ENCODE results near the gene SRPK2.

DNA sequence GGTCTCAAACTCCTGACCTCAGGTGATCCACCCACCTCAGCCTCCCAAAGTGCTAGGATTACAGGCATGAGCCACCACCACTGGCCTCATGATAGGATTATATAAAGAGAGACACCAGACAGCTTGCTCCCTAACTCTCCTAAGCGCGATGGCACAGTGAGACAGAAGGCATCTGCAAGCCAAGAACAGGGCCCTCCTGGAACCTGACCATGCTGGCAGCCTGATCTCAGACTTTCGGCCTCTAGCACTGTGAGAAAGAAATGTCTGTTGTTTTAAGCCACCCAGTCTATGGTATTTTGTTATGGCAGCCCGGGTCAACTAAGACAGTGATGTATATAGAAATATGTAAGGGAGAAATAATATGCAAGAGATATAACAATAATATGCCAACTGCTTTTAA lies 51.2 kb downstream of the SRPK2 start:
- TF ChIP-seq JUND (IDR thresholded peaks at IDR 0.05) (no peak), SP1 (IDR thresholded peaks at IDR 0.05) (no peak), RAD21 (IDR thresholded peaks at IDR 0.05) (no peak), YY1 (IDR thresholded peaks at IDR 0.05) (no peak)
- TF ChIP-seq, protein P1, sequence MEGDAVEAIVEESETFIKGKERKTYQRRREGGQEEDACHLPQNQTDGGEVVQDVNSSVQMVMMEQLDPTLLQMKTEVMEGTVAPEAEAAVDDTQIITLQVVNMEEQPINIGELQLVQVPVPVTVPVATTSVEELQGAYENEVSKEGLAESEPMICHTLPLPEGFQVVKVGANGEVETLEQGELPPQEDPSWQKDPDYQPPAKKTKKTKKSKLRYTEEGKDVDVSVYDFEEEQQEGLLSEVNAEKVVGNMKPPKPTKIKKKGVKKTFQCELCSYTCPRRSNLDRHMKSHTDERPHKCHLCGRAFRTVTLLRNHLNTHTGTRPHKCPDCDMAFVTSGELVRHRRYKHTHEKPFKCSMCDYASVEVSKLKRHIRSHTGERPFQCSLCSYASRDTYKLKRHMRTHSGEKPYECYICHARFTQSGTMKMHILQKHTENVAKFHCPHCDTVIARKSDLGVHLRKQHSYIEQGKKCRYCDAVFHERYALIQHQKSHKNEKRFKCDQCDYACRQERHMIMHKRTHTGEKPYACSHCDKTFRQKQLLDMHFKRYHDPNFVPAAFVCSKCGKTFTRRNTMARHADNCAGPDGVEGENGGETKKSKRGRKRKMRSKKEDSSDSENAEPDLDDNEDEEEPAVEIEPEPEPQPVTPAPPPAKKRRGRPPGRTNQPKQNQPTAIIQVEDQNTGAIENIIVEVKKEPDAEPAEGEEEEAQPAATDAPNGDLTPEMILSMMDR (IDR thresholded peaks at IDR 0.05; ENCODE audit: low read depth, low read length, missing input control) = no peak
- TF ChIP-seq, protein P2, sequence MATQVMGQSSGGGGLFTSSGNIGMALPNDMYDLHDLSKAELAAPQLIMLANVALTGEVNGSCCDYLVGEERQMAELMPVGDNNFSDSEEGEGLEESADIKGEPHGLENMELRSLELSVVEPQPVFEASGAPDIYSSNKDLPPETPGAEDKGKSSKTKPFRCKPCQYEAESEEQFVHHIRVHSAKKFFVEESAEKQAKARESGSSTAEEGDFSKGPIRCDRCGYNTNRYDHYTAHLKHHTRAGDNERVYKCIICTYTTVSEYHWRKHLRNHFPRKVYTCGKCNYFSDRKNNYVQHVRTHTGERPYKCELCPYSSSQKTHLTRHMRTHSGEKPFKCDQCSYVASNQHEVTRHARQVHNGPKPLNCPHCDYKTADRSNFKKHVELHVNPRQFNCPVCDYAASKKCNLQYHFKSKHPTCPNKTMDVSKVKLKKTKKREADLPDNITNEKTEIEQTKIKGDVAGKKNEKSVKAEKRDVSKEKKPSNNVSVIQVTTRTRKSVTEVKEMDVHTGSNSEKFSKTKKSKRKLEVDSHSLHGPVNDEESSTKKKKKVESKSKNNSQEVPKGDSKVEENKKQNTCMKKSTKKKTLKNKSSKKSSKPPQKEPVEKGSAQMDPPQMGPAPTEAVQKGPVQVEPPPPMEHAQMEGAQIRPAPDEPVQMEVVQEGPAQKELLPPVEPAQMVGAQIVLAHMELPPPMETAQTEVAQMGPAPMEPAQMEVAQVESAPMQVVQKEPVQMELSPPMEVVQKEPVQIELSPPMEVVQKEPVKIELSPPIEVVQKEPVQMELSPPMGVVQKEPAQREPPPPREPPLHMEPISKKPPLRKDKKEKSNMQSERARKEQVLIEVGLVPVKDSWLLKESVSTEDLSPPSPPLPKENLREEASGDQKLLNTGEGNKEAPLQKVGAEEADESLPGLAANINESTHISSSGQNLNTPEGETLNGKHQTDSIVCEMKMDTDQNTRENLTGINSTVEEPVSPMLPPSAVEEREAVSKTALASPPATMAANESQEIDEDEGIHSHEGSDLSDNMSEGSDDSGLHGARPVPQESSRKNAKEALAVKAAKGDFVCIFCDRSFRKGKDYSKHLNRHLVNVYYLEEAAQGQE (IDR thresholded peaks at IDR 0.05) = no peak
- TF ChIP-seq, protein P3, sequence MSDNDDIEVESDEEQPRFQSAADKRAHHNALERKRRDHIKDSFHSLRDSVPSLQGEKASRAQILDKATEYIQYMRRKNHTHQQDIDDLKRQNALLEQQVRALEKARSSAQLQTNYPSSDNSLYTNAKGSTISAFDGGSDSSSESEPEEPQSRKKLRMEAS (IDR thresholded peaks at IDR 0.05) = no peak
- TF ChIP-seq, protein P4, sequence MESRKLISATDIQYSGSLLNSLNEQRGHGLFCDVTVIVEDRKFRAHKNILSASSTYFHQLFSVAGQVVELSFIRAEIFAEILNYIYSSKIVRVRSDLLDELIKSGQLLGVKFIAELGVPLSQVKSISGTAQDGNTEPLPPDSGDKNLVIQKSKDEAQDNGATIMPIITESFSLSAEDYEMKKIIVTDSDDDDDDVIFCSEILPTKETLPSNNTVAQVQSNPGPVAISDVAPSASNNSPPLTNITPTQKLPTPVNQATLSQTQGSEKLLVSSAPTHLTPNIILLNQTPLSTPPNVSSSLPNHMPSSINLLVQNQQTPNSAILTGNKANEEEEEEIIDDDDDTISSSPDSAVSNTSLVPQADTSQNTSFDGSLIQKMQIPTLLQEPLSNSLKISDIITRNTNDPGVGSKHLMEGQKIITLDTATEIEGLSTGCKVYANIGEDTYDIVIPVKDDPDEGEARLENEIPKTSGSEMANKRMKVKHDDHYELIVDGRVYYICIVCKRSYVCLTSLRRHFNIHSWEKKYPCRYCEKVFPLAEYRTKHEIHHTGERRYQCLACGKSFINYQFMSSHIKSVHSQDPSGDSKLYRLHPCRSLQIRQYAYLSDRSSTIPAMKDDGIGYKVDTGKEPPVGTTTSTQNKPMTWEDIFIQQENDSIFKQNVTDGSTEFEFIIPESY (IDR thresholded peaks at IDR 0.05) = no peak
